Erythroblast (primary cell): ENCODE data around the gene ASB2.

Experiments
- GATA1 ChIP-seq: IDR thresholded peaks from 2 replicates; pipeline ENCODE4 v1.6.1; 2011; ENCODE audit warnings: low read depth, mild to moderate bottlenecking, control low read depth, low read length, moderate library complexity
- POLR2A ChIP-seq: IDR thresholded peaks from 2 replicates; pipeline ENCODE4 v1.6.1; 2011; ENCODE audit warnings: mild to moderate bottlenecking, low read length

GRCh38 chr14:93953263-93953662 lies 23.1 kb downstream of the ASB2 start:
- TF ChIP-seq POLR2A: no peak
- TF ChIP-seq GATA1: no peak
